SU-DHL-6 (cell line): ENCODE measurements around the gene PKN3.

ENCODE experiments used
- CTCF ChIP-seq: fragments of 200-600 bp; sonication (generic); IDR thresholded peaks from one replicate; pipeline ENCODE4 v1.5.1; 2017; ENCODE audit warnings: antibody characterized with exemption, mild to moderate bottlenecking, low read length, moderate library complexity; ENCODE audit not compliant: insufficient read depth, poor library complexity, severe bottlenecking
- EZH2phosphoT487 ChIP-seq: fragments of 200-600 bp; sonication (generic), shearing (Covaris generic); conservative IDR thresholded peaks from 2 replicates; pipeline ENCODE4 v1.6.1; 2018; ENCODE audit warnings: mild to moderate bottlenecking, antibody characterized with exemption, low read length, moderate library complexity, mixed read lengths

- TF ChIP-seq EZH2phosphoT487 (no peak), CTCF (no peak)
These were observed 30.3 kb downstream of the PKN3 start for GRCh38 chr9:128732576-128732975.
